Hypothalamus (tissue), 51 donors: Measurements from ENCODE around the gene TSPAN17.
A peak's percentile ranks its signal among the peaks of the same experiment; 100 is the strongest.

Experiments
- DNase-seq, 51 donors: peaks; one replicate each; lab custom pipeline; 2025; lab: John Stamatoyannopoulos, UW

TSPAN17 gene

DNA sequence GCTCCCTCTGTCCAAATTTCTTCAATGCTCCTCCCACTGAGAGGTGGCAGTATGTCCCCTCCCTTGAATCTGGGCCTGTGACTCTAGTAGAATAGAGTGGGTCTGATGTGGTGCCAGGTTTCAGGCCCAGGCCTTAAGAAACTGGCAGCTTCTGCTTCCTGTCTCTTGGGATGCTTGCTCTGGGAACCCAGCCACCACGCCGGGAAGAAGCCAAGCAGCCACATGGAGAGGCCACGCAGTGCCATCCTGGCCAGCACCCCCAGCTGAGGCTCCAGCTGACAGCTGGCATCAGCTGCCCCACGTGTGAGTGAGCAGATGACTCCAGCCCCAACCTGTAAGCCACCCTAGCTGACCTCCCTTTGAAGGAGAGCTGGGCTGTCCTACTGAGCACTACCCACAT is 7.3 kb upstream of the TSPAN17 start:
- DNase-seq: peak in 43 of 51 donors; percentile 7 to 88 (median 62)

DNA sequence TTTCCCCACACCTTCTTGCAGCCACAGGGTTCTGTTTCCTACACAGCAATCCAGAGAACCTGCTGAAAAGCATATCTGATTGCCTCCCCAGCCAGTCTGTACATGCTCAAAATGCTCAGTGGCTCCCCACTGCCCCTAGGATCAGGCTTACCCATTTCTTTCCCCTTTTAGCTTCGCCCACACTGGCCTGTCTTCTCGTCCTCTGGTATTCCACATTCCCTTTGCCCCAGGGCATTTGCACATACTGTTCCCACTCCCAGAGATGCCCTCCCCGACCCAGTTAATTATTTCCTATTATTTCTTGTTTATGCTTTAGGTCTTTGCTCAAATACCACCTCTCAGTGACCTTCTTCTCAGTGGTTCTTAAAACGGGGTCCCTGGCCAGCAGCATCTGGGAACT is 6.7 kb upstream of the TSPAN17 start:
- no peak for DNase-seq

DNA sequence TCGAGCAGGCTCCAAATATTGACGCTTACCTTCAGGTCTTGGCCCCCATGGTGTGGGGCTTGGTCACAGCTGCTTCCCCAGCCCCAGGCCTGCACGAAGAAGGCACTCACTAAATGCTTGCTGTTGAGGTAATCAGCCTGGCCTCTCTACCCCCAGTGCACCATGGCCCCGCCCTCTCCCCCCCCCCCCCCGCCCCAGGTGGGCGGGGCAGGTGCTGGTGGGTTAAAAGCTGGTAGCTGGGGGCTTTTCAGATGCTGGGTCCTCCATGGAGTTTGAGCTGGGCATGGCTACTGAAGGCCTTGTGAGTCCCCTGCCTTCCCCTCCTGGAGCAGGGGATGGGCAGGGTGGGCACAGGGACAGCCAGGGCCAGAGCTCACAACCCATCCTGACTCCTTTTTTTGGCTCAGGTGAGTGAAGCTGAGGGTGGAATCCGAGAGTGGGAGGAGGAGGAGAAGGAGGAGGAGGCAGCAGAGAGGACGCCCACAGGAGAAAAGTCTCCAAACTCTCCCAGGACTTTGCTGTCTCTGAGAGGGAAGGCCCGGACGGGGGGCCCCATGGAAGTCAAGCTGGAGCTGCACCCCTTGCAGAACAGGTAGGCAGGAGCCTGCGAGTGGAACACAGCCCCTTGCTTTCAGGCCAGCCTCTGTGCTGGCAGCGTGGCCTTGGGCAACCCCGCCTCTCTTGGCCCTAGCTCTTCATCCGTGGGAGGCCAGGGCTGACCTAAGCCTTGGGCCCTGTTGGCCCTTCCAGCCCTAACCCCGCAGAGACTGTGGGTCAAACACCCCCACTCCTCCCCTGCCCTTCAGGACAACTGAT is 4.4 kb upstream of the TSPAN17 start:
- DNase-seq: no peak

DNA sequence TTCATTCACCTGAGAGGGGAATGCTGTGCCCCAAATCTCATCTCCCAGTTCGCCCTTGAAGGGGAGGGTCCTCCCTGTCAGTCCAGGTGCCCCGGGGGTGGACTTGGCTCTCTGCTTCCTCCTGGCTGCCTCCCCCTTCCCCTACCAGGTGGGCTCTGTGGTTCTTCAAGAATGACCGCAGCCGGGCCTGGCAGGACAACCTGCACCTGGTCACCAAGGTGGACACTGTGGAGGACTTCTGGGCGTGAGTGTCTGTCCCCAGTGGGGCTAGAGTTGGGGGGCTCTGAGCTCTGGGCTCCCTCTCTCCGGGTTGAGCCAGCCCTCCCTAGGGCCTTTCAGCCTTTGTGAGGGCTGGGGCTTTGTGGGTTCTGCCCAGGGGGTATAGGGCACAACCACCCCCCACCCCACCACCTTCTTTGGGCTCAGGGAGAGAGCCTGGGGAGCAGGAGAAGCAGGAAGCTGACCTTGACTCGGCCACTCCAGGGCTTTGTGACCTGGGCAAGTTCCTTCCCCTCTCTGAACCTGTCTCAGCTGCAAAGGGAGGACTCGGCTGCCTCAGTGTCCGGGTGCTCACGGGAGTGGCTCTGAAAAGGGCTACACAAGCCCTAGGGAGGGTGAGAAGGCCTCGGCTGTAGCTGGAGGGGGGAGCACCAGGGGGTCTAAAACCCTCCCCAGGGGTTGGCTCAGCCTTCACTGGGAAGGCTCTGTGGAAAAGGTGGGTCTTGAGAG is 3.6 kb upstream of the TSPAN17 start:
- no peak for DNase-seq

DNA sequence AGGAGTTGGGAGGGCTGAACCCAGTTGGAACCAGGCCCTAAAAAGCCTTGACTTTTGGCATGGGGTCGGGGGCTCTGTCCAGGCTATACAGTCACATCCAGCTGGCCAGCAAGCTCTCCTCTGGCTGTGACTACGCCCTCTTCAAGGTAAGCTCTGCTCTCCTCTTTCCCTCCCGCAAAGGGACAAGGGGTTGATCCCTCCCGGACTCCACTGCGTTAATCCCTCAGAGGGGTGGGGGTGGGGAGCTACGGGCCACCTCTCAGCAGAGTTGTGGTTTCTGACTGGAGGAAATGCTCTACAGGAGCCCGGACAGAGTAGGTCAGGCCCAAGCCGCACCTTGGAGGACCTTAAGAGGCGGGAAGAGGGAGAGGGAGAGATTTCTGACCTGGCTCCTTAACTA is 3.0 kb upstream of the TSPAN17 start:
- DNase-seq: no peak

DNA sequence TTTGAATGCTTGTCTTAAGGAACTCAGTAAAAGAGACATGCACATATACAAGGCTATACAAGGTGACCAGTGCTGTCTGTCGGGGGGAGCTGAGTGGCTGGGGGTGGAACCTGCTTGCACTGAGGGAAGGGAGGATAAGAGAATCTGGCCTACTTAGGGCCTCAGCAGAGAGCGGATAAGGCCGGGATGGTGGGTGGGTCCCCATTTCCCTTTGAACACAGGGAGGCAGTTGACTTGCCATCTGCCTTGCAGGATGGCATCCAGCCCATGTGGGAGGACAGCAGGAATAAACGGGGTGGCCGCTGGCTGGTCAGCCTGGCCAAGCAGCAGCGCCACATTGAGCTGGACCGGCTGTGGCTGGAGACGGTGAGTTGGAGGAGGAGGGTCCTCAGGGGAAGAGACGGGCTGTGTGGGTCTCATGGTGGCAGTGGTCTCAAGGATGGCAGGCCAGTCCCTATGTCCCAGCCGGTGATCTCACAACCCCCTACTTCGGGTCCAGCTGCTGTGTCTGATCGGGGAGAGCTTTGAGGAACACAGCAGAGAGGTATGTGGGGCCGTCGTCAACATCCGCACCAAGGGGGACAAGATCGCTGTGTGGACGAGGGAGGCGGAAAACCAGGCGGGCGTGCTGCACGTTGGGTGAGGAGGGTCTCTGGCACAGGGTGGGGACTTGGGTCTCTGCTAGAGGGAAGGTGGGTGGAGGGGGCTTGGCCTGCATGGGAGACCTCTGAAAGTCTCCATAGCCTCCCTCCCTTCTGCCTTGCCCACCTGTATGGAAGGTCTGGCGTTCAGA is 2.2 kb upstream of the TSPAN17 start:
- no peak for DNase-seq

DNA sequence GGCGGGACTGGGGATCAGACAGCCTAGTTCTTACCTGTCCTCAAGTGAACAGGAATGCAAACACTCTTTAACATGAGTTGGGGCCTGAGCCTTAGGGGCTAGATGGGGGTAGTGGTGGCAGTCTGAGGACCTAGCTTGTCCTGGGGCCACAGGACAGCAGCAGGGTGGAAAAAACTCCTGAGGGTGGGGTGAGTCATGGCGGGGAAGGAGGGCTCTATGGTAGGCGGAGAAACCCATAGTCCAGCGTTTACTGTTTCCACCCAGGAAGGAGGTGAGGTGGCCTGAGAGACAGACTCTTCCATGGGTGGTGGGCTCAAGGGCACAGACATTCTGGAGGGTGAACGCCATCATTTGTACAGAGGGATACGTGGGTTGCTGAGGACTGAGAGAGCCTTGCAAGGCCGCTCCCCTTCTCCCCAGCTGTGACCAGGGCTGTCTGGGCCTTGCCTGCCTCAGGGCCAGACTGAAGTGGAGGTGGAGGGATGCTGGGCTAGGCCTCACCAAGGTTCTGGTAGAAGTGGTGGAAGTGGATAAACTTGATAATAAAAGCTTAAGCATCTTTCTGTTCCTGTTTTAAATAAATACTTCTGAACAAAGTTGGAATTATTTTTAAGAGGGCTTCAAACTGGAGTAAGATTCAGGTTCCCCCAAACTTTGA is 1.1 kb upstream of the TSPAN17 start:
- DNase-seq: no peak

DNA sequence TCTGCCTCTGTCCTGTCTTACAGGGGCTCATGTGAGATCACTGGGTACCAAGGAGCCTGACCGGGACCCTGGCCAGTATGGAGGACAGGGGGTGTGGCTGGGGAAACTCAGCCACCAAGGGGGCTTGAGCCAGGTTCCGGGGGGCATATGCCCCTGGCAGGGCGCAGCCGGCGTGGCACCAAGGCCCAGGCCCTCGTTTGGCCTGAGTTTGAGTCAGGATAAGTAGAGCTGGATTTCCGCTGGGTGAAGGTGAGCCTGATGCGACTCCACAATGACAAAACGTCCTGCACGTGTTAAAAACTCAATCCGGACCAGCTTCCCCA is 616 bp upstream of the TSPAN17 start:
- no peak for DNase-seq

DNA sequence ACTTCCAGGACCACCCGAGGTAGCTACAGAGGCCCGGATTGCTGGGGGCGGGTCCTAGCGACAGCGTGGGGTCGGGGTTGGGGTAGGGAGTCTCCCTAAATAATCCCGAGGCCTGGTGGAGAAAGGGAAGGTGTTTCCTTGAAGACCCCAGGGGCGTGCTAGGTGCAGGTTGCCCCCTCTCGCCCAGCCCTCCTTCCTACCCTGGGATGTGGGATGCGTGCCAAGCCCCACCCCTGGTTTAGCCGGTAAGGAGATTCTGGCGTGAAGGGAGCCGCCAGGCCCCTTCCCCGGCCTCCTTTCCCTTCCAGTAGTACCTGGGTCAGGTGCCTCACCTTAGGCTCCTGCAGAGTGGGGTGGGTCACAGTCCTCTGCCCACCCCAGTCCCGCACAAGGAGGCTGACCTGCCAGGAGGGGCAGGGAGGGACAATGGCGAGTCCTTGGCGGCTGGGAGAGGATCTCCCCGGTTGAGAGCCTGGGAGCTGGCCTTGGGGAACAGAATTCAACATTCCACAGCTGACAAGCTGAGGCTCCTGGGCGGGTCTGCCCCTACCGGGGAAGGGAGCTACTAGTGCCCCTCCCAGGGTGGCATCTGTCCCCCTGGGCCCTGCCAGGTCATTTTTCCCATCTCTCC is 674 bp downstream of the TSPAN17 start:
- peak in 9 of 51 donors; percentile 13 to 50 (median 33) for DNase-seq

DNA sequence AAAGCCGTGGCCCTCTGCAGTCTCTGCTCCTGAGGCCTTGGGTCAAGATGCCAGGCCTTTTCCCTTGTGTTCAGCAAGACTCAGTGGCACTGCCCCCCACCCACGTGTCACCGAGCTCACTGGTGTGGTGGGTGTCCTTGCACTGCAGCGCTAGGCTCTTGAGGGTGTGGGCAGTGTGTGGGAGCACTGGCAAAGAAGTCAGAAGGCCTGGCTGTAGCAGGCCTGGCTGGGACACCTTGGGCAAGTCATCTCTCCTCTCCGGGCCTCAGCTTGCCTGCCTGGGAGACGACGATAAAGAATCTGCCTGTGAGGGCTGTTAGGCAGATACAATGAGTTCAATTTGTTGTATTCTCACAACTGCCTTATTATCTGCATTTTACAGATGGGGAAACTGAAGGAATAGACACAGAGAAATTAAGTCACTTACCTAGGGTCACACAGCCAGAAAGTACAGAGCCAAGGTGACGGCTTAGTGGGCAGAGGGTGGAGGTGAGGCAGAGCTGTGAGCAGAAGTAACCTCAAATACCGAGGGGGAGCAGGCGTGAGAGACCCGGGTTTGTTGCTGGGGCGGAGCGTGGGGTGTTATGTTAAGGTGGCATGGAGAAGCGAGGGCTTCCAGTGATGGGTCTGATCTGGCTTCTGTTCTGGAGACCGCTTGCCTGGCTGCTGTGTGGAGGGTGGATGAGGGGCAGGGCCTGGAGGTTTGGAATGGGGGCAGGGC is 1.4 kb downstream of the TSPAN17 start:
- no peak for DNase-seq

DNA sequence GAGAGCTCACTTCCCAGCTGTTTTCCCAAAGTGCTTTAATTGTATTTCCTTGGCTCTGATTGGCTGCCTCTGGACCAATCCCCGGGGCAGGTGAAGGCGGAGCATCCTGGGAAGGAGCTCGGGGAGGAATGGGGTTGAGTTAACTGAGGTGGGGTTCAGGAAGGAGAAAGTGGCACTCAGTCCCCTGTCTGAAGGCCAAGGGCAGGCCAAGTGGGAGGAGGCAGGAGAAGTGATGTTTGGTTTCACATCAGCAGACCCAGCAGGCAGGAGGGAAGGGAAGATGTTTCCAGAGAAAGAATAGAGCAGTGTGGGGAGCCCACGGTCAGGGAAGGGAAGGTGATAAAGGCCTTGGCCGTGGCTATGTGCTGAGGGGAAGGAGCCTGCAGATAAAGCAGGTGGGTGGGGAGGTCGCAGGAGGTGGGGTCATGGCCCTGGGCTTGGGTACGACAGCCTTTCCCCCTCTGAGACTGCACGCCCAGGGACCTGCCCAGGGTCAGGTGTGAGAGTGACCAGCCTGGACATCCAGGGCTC is 3.1 kb downstream of the TSPAN17 start:
- peak in 6 of 51 donors; percentile 3 to 40 (median 14) for DNase-seq

DNA sequence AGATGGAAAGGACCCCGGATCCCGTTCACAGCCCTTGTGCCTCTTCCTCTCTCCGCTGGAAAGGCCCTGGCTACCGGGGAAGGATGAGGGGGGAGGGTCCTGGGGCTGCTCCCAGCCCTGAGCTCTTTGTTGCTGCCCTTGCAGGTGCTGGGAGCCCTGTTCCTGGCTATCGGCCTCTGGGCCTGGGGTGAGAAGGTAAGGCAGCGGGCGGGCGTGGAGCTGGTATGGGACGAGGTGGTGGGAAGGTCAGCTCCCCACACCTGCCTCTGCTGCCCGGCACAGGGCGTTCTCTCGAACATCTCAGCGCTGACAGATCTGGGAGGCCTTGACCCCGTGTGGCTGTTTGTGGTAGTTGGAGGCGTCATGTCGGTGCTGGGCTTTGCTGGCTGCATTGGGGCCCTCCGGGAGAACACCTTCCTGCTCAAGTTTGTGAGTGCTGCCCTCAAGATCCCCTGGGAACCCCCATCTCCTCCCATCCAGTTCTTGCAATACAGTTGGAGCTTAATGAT is 4.2 kb downstream of the TSPAN17 start:
- DNase-seq: no peak

DNA sequence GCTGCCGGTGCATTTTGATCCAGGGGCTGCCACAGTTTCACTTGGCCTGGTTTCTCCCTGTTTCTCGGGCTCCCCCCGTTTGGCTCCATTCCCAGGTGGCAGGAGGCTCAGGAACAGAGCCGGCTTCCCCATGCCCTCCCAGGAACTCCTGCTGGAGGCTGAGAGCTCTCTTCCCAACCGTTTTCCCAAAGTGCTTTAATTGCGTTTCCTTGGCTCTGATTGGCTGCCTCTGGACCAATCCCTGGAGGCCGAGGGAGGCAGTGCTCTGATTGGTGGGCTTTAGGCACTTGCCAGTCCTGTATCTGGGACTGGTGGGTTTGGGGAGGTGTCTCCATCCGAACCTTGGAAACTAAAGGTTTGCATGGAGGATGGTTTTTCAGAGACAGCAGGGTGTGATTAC is 4.9 kb downstream of the TSPAN17 start:
- DNase-seq: peak in 28 of 51 donors; percentile 7 to 75 (median 37)

DNA sequence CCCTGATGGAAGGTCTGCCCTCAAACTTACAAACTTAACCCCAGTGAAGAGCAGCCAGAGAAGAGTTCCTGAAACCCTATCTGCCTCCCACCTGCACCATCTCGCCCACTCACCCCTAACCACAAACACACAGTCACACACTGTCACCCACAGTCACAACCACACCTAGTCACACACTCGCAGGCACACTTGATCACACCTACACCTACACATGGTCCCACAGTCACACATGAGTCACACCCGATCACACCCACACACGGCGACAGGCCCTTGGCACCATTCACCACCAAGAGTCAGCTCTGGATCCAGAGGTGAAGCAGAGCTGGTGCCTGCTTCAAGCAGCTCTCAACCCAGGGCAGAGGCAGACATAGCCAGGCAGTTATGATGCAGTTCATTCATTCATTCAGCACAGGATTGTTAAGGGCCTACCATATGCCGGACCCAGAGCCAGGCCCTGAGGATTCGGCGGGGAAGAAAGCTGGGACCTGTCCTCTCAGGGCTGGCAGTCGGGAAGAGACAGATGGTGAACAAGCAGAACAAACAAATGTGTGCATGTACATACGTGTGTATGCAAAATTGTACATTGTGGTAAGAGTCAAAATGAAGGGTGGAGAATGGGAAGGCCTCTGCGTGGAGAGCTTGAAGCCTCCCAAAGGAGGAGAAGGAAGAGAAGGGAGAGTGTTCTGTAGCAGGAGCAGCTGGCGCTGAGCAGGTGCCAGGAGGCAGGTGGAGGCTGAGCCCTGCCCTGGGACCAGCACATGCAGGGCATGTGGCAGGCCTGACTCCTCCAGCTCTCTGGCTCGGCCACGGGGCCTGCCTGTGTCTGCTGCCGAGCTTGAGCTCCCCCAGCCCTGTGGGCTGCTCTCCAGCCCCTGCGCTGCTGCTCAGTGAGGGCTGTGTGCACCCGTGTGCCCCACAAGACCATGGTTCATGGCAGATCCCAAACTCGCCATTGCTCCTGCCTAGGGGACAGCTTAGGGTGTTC is 6.4 kb downstream of the TSPAN17 start:
- peak in 2 of 51 donors; percentile 37 to 74 for DNase-seq

DNA sequence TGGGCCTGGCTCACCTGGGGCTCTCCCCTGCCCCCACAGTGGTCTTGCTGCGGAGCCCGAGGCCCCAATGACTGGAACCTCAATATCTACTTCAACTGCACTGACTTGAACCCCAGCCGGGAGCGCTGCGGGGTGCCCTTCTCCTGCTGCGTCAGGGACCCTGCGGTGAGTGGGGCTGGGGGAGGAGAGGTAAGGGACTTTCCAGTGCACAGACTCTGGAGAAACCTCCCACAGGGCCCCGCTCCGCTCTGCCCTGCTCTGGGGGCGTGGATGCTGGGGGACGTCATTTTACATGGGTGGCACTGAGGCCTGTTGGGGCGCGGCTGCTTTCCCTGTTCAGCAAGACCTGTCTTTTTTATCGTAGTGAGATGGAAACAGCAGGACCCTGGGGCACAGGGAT is 7.6 kb downstream of the TSPAN17 start:
- DNase-seq: no peak

DNA sequence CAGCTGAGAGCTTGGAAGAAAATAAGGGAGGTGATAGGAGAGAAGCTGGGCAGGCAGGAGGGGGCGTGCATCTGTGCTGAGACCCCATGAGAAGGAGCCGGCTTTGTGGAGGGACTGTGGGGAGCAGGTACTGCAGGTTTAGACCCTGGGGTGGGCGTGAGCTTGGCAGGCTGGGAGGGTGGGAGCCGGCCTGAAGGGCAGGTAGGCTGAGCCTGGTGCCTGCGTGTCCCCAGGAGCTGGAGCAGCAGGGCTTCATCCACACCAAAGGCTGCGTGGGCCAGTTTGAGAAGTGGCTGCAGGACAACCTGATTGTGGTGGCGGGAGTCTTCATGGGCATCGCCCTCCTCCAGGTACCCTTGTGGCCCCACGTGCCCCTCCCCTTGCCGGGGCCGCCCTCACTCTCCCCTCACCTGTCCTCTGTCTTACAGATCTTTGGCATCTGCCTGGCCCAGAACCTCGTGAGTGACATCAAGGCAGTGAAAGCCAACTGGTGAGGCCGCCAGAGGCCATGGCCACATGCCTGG is 9.2 kb downstream of the TSPAN17 start:
- DNase-seq: no peak

DNA sequence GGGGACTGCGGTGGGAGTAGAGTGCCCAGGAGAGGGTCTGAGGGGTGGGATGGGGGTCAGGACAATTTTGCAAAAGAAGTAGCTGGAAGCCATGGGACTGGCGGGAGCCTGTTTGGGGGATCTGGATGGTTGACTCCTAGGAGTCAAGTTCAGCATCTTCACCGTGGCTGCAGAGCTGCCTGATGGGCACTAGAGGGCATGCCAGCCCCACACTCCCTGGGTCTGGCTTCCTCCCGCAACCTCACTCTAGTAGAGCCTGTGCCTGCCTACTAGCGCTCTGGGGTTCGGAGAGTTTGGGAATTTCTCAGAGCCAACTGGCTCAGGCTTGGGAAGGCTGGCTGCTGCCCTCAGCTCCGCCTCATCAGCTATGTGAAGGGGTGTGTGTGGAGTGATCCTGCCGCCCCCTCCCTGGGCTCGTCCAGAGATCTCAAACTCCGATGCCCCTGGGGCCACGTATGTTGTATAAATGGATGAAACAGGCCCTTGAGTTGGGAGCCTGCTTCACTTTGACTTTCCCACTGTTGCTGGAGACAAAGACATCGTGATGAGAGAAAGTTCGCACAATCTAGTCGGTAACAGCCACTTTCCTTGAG is 10.8 kb downstream of the TSPAN17 start:
- peak in 45 of 51 donors; percentile 4 to 78 (median 50) for DNase-seq
